Hepatocyte (in vitro differentiated cells): ENCODE results near the gene ABI3BP. TPM values are rescaled to one million over a fixed set of nuclear protein-coding genes. Genes with fewer than 3 reads are reported as not detected.

Experiments
- DNase-seq: peaks from one replicate; pipeline ENCODE4 v3.0.0-alpha.2; 2016; ENCODE audit warnings: low spot score
- H2AFZ ChIP-seq: fragments of 200-600 bp; sonication (generic); 2 replicates; pipeline ENCODE4 v1.6.0; 2016; ENCODE audit warnings: antibody characterized with exemption, mild to moderate bottlenecking
- H3K27ac ChIP-seq: fragments of 200-600 bp; sonication (generic); 2 replicates; pipeline ENCODE4 v1.5.1; 2016; ENCODE audit warnings: mild to moderate bottlenecking
- H3K27me3 ChIP-seq: fragments of 200-600 bp; sonication (generic); 2 replicates; pipeline ENCODE4 v1.6.1; 2016
- H3K36me3 ChIP-seq: fragments of 200-600 bp; sonication (generic); replicated peaks from 2 replicates; pipeline ENCODE4 v1.5.1; 2016; ENCODE audit warnings: low read depth; ENCODE audit not compliant: insufficient read depth
- H3K4me1 ChIP-seq: fragments of 200-600 bp; sonication (generic); 2 replicates; pipeline ENCODE4 v1.5.1; 2016; ENCODE audit warnings: mild to moderate bottlenecking, moderate library complexity; ENCODE audit not compliant: insufficient read depth
- H3K4me2 ChIP-seq: fragments of 200-600 bp; sonication (generic); 2 replicates; pipeline ENCODE4 v1.6.0; 2016
- H3K4me3 ChIP-seq: fragments of 200-600 bp; sonication (generic); 2 replicates; pipeline ENCODE4 v1.5.1; 2016; ENCODE audit warnings: mild to moderate bottlenecking
- H3K79me2 ChIP-seq: fragments of 200-600 bp; sonication (generic); 2 replicates; pipeline ENCODE4 v1.6.0; 2017; ENCODE audit warnings: mild to moderate bottlenecking
- H3K9me2 ChIP-seq: fragments of 200-600 bp; sonication (generic); replicated peaks from 2 replicates; pipeline ENCODE4 v1.6.0; 2017; ENCODE audit warnings: mild to moderate bottlenecking; ENCODE audit not compliant: insufficient read depth
- H3K9me3 ChIP-seq: fragments of 200-600 bp; sonication (generic); 2 replicates; pipeline ENCODE4 v1.5.1; 2016; ENCODE audit warnings: low read depth, mild to moderate bottlenecking
- H4K20me1 ChIP-seq: fragments of 200-600 bp; sonication (generic); 2 replicates; pipeline ENCODE4 v1.6.0; 2016; ENCODE audit warnings: mild to moderate bottlenecking; ENCODE audit not compliant: insufficient read depth, poor library complexity, severe bottlenecking
- EZH2 ChIP-seq: fragments of 200-600 bp; sonication (generic); IDR thresholded peaks from 2 replicates; pipeline ENCODE4 v1.6.1; 2016; ENCODE audit warnings: antibody characterized with exemption, mild to moderate bottlenecking, borderline replicate concordance
- EZH2phosphoT487 ChIP-seq: fragments of 200-600 bp; sonication (generic); IDR thresholded peaks from one replicate; pipeline ENCODE4 v1.6.1; 2018; ENCODE audit warnings: antibody characterized with exemption, mild to moderate bottlenecking, low read depth, moderate library complexity; ENCODE audit not compliant: unreplicated experiment, severe bottlenecking
- WGBS: methylation state at CpG from one replicate; pipeline ENCODE4 v1.1.6; 2016; ENCODE audit warnings: low lambda C conversion rate; ENCODE audit errors: missing lambda C conversion rate; 5-methylcytosine and 5-hydroxymethylcytosine counted together
- polyA plus RNA-seq: library from polyadenylated mRNA; unstranded; fragments of >200 nt; fragmentation: Nextera tagmentation; extraction: Ambion mirVana; gene quantifications from 2 replicates; pipeline ENCODE4 v1.2.1, GENCODE V29; 2016
- total RNA-seq: library from RNA; depleted of rRNA; stranded (reverse); fragments of >200 nt; gene quantifications from 2 replicates; pipeline ENCODE4 v1.2.3, GENCODE V29; 2014
- TF ChIP-seq, protein P1 (sequence below): fragments of 200-600 bp; sonication (generic); IDR thresholded peaks from 2 replicates; pipeline ENCODE4 v1.5.1; 2016; ENCODE audit warnings: antibody characterized with exemption, mild to moderate bottlenecking; ENCODE audit not compliant: poor library complexity

ABI3BP gene
- total and polyA plus RNA-seq, 2 experiments from 2014 or later = 10.4 to 18.6 TPM

DNA sequence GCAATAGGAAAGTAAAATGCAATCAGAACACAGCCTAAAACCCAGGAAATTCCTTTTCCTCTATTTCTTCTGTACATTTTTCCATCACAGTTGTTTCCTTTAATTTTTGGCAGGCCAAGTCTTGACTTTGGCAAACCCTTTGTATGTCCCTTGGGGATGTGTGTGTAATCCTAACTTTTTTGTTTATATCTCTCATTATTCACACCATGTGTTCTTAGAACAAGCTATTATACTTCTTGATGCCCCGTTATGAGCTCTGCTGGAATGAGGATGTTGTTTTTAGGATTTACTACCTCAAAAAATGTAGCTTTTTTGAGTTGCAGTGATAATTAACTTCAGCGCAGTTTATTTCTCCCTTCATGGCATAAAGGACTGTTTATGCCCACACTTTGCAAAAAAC, 123.4 kb downstream of the ABI3BP start:
- no peaks in the 10 kb centered on the region for H3K9me3 ChIP-seq
- H4K20me1 ChIP-seq = no peaks in the 10 kb centered on the region
- H2AFZ ChIP-seq = no peak overlapping the region
- no peak overlapping the region for H3K4me2 ChIP-seq
- no peaks in the 10 kb centered on the region for H3K36me3 ChIP-seq
- no peak for DNase-seq
- H3K4me1 ChIP-seq = no peaks in the 10 kb centered on the region
- TF ChIP-seq EZH2 (no peak), EZH2phosphoT487 (no peak)
- TF ChIP-seq, protein P1, sequence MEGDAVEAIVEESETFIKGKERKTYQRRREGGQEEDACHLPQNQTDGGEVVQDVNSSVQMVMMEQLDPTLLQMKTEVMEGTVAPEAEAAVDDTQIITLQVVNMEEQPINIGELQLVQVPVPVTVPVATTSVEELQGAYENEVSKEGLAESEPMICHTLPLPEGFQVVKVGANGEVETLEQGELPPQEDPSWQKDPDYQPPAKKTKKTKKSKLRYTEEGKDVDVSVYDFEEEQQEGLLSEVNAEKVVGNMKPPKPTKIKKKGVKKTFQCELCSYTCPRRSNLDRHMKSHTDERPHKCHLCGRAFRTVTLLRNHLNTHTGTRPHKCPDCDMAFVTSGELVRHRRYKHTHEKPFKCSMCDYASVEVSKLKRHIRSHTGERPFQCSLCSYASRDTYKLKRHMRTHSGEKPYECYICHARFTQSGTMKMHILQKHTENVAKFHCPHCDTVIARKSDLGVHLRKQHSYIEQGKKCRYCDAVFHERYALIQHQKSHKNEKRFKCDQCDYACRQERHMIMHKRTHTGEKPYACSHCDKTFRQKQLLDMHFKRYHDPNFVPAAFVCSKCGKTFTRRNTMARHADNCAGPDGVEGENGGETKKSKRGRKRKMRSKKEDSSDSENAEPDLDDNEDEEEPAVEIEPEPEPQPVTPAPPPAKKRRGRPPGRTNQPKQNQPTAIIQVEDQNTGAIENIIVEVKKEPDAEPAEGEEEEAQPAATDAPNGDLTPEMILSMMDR = no peak
- peaks cover 4% of the 10 kb centered on the region for H3K27me3 ChIP-seq
- H3K4me3 ChIP-seq = no peak overlapping the region
- H3K79me2 ChIP-seq = no peaks in the 10 kb centered on the region
- no peaks in the 10 kb centered on the region for H3K9me2 ChIP-seq
- 55% methylated on average over 2 of the region's 2 CpGs for WGBS
- H3K27ac ChIP-seq = no peak overlapping the region

DNA sequence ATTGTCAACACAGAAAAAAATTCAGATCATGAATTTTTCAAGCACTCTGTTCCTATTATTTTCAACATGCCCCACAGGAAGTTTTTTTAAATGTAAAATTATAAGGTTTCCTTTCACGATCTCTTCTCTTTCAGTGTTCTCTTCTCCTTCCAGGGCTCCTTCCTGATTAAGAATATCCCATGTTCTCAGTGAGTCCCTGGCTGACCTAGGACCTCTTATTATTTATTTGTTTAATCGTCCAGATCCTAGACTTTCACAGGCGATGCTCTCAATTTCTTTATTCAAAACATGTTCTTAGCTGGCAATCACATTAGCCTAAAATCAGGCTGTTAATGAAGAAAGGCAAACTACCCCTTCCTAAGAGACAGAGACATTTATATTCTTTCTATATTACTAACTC, 124.3 kb downstream of the ABI3BP start:
- no peak overlapping the region for H3K4me2 ChIP-seq
- H3K27ac ChIP-seq = no peak overlapping the region
- TF ChIP-seq EZH2 = no peak
- no peak for TF ChIP-seq EZH2phosphoT487
- H3K4me1 ChIP-seq = no peaks in the 10 kb centered on the region
- no peaks in the 10 kb centered on the region for H3K36me3 ChIP-seq
- H2AFZ ChIP-seq = no peak overlapping the region
- no peak overlapping the region for H3K4me3 ChIP-seq
- H3K9me2 ChIP-seq = no peaks in the 10 kb centered on the region
- H3K79me2 ChIP-seq = no peaks in the 10 kb centered on the region
- peaks cover 4% of the 10 kb centered on the region for H3K27me3 ChIP-seq
- H3K9me3 ChIP-seq = no peaks in the 10 kb centered on the region
- WGBS = 91% methylated on average over 3 of the region's 3 CpGs
- H4K20me1 ChIP-seq = no peaks in the 10 kb centered on the region
- DNase-seq = no peak

DNA sequence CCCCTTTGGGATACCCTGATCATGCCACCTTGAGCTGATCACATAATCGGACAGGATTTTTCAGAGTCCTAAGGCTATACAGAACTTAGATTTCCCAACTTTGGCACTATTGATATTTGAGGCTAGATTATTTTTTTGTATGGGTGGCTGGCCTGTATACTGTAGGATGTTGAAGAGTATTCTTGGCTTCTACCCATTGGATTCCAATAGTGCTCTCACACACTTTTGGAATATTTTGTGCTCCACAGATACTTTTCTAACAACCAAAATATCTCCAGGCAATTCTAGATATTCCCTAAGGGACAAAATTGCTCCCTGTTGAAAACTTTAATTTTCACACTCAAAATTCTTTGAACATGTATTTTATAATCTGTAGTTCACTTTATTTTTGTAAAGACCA, 125.1 kb downstream of the ABI3BP start:
- DNase-seq = no peak
- TF ChIP-seq EZH2 (no peak), EZH2phosphoT487 (no peak)
- TF ChIP-seq, protein P1 = no peak
- Histone ChIP-seq H3K9me2 (no peaks in the 10 kb centered on the region), H2AFZ (no peak overlapping the region), H3K4me3 (no peak overlapping the region), H3K79me2 (no peaks in the 10 kb centered on the region), H4K20me1 (no peaks in the 10 kb centered on the region), H3K36me3 (no peaks in the 10 kb centered on the region), H3K4me1 (no peaks in the 10 kb centered on the region), H3K9me3 (no peaks in the 10 kb centered on the region), H3K4me2 (no peak overlapping the region), H3K27ac (no peak overlapping the region), H3K27me3 (peaks cover 4% of the 10 kb centered on the region)
- WGBS = 97% methylated on average over 1 of the region's 1 CpG

DNA sequence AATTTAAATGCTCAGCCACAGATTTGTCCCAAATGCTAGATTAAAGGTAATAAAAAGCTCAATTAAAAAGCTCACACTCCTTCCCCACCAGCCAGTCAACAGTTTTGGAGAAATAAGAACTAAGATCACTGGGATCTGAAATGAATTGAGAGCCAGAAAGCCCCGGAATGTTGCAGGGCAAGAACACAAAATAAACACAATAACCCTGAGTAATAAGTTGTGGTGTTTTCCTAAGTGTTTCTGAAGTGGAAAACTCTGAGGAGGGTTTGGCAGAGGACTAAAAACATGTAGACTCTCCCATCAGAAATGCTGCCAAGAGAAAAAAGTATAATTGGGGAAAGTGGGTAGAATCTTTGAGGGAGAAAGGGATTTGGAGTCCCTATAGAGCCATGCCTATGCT, 127.8 kb downstream of the ABI3BP start:
- WGBS = 79% methylated on average over 1 of the region's 1 CpG
- Histone ChIP-seq H3K79me2 (no peaks in the 10 kb centered on the region), H3K4me3 (no peak overlapping the region)

More for the DNA sequence above, 127.8 kb downstream of the ABI3BP start:
- no peaks in the 10 kb centered on the region for H3K4me1 ChIP-seq
- no peak for DNase-seq
- no peak overlapping the region for H2AFZ ChIP-seq
- H4K20me1 ChIP-seq = no peaks in the 10 kb centered on the region
- H3K4me2 ChIP-seq = no peak overlapping the region
- no peaks in the 10 kb centered on the region for H3K36me3 ChIP-seq
- peaks cover 4% of the 10 kb centered on the region for H3K27me3 ChIP-seq
- H3K9me2 ChIP-seq = no peaks in the 10 kb centered on the region
- TF ChIP-seq, protein P1 = no peak
- TF ChIP-seq EZH2phosphoT487 = no peak
- TF ChIP-seq EZH2 = no peak
- no peaks in the 10 kb centered on the region for H3K9me3 ChIP-seq
- H3K27ac ChIP-seq = no peak overlapping the region
